LNCAP (cell line): ENCODE data around the gene ZNF516.

Experiments used
- TF ChIP-seq, protein P1 (sequence below): fragments of 450-650 bp; IDR thresholded peaks from 2 replicates; pipeline ENCODE4 v1.5.1; 2017; ENCODE audit warnings: mild to moderate bottlenecking

ZNF516 gene

DNA sequence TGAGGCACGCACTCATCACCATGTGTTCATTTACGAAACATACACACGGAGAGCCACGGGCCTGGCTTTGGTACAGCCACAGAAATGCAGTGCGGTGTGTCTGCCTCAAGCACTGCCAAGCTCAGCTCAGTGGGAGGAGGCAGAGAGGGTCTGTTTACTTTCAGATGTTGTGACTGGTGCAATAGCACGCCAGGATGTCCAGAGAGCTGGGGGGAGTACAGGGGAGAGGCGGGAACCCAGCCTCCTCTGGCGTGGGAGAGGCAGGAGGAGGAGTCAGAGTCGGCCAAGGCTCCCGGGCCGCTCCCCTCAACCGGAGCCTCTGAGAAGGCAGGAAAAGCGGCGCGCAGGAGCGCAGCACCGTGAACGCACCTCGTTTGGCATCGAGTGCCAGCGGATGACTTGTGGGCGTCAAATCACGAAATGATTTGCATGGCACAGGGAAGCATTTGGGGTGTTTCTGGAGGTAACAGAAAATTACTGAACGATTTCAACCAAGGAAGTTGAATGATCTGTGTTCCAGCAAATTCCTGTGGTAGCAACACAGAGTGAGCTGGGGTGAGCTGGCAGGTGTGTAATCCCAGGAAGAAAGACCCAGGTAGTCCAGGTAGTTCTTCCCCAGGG lies 143.0 kb downstream of the ZNF516 start:
- TF ChIP-seq, protein P1, sequence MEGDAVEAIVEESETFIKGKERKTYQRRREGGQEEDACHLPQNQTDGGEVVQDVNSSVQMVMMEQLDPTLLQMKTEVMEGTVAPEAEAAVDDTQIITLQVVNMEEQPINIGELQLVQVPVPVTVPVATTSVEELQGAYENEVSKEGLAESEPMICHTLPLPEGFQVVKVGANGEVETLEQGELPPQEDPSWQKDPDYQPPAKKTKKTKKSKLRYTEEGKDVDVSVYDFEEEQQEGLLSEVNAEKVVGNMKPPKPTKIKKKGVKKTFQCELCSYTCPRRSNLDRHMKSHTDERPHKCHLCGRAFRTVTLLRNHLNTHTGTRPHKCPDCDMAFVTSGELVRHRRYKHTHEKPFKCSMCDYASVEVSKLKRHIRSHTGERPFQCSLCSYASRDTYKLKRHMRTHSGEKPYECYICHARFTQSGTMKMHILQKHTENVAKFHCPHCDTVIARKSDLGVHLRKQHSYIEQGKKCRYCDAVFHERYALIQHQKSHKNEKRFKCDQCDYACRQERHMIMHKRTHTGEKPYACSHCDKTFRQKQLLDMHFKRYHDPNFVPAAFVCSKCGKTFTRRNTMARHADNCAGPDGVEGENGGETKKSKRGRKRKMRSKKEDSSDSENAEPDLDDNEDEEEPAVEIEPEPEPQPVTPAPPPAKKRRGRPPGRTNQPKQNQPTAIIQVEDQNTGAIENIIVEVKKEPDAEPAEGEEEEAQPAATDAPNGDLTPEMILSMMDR = no peak

DNA sequence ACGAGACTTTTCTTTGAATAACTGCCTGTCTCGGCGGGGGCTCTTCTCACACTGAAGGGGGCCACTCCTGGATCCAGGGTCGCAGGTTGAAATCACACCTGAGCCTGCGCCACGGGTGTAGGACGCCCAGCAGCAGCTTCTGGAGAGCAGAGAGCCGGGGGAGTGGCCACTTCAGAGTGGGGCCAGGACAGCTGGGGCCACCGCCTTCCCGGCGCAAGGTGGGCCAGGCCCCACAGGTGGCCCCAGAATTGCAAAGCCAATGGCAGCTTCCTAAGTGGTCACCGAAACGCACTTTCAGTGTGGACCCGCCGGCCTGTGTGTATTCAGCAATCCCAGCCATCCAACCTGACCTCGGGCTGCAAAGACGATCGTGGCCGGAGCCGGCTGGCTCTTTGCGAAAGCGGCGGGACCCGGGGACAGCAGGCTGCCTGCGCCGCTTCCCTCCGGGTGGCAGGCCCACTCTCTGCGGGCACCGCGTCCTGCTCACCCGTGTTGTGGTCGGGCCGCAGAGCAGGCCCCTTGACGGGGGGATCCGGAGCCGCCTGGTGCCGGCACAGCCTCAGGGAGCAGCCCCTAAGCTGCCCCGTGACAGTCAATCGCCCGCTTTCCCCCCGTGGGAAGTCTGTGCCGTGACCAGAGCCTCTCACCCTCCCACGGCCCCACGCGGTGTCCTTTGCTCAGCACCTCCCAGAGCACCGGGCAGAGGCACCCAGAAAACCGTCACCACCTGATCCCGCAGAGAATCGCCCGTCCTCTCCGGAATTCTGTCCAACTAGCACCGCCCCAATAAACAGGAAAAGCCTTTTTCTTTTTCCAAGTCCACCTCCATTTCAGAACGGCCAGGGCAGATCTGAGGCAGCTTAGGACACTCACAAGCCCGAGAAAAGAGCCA lies 144.7 kb downstream of the ZNF516 start:
- TF ChIP-seq, protein P1 = no peak

DNA sequence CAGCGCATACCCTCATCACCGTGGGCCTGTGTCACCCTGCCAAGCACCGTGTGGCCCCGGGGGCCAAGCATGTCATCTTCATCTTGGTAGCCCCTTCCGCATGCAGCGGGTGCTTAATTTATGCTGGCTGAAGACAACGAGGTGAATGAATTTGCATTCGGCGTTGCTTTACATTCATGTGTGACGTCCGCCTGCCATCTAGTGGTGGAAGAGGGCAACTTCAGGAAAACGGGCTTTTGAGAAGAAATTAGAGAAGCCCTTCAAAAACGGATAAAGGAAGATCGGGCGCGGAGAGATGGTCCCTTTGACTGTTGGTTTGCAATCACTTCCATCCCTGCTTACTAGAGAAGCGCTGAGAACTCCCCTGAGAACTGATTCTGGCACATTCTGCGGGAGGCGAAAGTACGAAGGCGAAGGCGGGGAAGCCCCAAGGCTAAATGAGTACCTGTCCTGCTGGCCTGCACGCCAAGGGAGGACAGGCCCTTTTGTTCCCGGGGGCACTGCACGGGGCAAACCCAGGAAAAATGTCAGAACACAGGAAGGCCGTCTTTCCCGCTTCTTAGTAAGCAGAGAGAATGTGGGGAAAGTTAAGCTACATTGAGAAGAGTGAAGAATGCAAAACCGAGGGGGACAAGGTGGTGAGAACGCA lies 145.9 kb downstream of the ZNF516 start:
- TF ChIP-seq, protein P1 = peak; percentile 86

DNA sequence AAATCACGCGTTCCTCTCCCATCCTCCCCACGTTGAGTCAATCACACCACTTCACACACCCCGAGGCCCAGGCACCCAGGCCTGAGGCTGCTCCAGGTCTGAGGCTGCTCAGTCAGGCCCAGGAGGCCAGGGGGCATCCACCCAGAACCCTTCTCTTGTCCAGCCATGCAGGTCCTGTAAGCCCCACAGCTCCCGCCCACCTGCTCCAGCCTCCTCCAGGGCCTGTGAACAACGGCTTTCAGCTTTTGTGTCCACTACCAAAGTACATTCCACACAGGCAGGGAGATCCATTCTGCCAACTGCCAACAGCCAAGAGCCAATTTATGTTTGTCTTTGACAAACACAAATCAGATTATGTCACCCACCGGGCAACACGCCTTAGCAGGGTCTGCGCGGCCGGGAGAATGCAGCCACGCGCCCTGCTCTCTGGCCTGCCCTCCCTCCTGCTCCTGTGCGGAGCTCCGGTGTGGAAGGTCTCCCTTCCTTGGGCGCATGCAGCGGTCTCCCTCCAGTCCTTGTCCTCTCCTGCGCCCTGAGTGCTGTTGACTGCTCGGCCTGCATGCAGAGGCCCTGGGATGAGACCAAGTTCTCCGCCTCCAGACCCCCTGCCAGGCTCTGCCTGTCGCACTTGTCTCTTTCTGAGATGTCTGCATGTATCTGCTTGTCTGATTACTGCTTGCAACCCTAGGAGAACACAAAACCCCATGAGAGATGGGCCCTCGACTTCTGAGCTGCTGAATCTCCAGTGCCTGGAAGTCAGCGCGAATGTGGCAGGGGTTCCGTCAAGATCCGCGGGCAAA lies 146.6 kb downstream of the ZNF516 start:
- TF ChIP-seq, protein P1 = no peak

DNA sequence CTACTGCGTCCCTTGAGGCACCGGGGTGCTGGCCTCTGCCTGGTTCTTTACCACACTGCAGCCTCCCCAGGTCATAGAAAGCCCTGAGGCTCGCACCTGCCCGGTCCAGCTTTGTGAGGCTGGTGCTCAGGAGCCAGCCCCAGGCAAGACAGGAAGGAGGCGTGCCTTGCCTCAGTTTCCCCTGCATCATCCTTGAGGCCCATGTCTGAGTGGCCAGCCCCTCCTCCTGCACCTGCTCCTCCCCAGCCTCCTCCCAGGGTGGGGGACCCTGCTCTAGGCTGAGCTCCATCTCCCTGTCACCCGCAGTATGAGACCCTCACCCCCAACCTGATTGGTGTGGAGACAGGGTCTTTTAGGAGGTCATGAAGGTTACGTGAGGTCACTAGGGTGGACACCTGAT lies 147.7 kb downstream of the ZNF516 start:
- TF ChIP-seq, protein P1 = no peak

DNA sequence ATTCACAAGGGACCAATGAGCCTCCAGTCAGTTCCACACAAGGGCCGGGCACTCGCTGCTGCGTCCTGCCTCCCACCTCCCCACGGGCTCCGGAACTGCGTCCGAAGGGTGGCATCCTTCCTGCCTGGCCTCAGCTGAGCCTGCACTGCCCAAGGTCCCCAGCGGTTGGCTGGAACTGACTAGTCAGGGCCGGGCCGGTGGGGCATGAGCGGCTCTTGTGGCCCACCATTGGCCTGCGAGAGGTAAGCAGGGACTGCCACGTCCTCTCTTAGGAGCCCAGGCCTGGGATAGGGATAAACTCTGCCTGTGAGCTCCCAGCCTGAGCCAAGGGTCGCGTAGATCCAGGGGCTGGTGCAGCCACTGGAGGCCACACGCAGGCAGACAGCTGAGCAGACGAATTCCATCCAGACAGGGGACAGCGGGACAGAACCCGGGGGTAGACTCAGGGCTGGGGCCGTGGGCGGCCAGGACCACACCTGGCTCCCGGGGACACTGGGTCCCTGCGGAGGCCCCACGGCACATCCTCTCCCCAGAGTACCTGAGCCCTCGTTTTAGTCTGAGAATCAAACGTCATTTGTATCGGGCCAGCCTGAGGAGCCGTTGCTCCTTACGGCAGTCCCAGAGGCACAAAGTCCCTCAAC lies 148.4 kb downstream of the ZNF516 start:
- TF ChIP-seq, protein P1 = no peak
